Endothelial cell (in vitro differentiated cells): ENCODE results near the gene BLMH. TPM values are rescaled to one million over a fixed set of nuclear protein-coding genes. Genes with fewer than 3 reads are reported as not detected.

Experiments
- DNase-seq: peaks from one replicate; pipeline ENCODE4 v3.0.0; 2021; ENCODE audit warnings: low spot score
- H3K27ac Mint-ChIP-seq: one replicate; pipeline ENCODE4 v1.8.0; 2021; ENCODE audit warnings: mixed read lengths, inconsistent platforms; ENCODE audit not compliant: unreplicated experiment
- H3K27me3 Mint-ChIP-seq: one replicate; pipeline ENCODE4 v1.8.0; 2021; ENCODE audit warnings: mild to moderate bottlenecking, moderate library complexity, mixed read lengths, inconsistent platforms; ENCODE audit not compliant: unreplicated experiment
- H3K36me3 Mint-ChIP-seq: one replicate; pipeline ENCODE4 v1.8.0; 2021; ENCODE audit warnings: mild to moderate bottlenecking, low read depth, mixed read lengths, inconsistent platforms; ENCODE audit not compliant: unreplicated experiment
- H3K4me1 Mint-ChIP-seq: one replicate; pipeline ENCODE4 v1.8.0; 2021; ENCODE audit warnings: mild to moderate bottlenecking, mixed read lengths, inconsistent platforms; ENCODE audit not compliant: unreplicated experiment
- H3K4me3 Mint-ChIP-seq: one replicate; pipeline ENCODE4 v1.8.0; 2021; ENCODE audit warnings: mild to moderate bottlenecking, mixed read lengths, inconsistent platforms; ENCODE audit not compliant: unreplicated experiment
- H3K9me3 Mint-ChIP-seq: one replicate; pipeline ENCODE4 v1.8.0; 2021; ENCODE audit warnings: mixed read lengths, inconsistent platforms; ENCODE audit not compliant: unreplicated experiment
- CTCF ChIP-seq: fragments of 200-600 bp; sonication (generic); IDR thresholded peaks from one replicate; pipeline ENCODE4 v1.5.0; 2021; ENCODE audit warnings: antibody characterized with exemption; ENCODE audit not compliant: unreplicated experiment
- total RNA-seq: library from RNA; stranded (reverse); fragmentation: NEBNext Ultra II Directional; extraction: Animal tissue kit (Norgen Biotek cat#: 25700); gene quantifications from one replicate; pipeline ENCODE4 v1.2.1, GENCODE V29; 2021; ENCODE audit not compliant: unreplicated experiment

BLMH gene
- total RNA-seq, 1 donor from 2014 or later: 150 TPM

GRCh38 chr17:30324723-30325122 is 33.0 kb upstream of the BLMH start:
- H3K4me3 Mint-ChIP-seq: no peak overlapping the region
- H3K9me3 Mint-ChIP-seq: no peaks in the 10 kb centered on the region
- no peak for TF ChIP-seq CTCF
- DNase-seq: no peak
- H3K27me3 Mint-ChIP-seq: no peaks in the 10 kb centered on the region
- peaks cover 7% of the 10 kb centered on the region for H3K4me1 Mint-ChIP-seq
- H3K27ac Mint-ChIP-seq: no peak overlapping the region
- no peaks in the 10 kb centered on the region for H3K36me3 Mint-ChIP-seq

- H3K9me3 Mint-ChIP-seq: no peaks in the 10 kb centered on the region
- H3K4me3 Mint-ChIP-seq: no peak overlapping the region
- H3K27me3 Mint-ChIP-seq: no peaks in the 10 kb centered on the region
- H3K36me3 Mint-ChIP-seq: no peaks in the 10 kb centered on the region
- no peak for DNase-seq
- peaks cover 7% of the 10 kb centered on the region for H3K4me1 Mint-ChIP-seq
- no peak for TF ChIP-seq CTCF
- no peak overlapping the region for H3K27ac Mint-ChIP-seq
Observed at GRCh38 chr17:30323895-30324319, 32.2 kb upstream of the BLMH start.

GRCh38 chr17:30323262-30323894 is 31.6 kb upstream of the BLMH start:
- no peak for DNase-seq
- H3K4me1 Mint-ChIP-seq: peaks cover 7% of the 10 kb centered on the region
- no peaks in the 10 kb centered on the region for H3K9me3 Mint-ChIP-seq
- H3K4me3 Mint-ChIP-seq: no peak overlapping the region
- no peak overlapping the region for H3K27ac Mint-ChIP-seq
- TF ChIP-seq CTCF: no peak
- H3K36me3 Mint-ChIP-seq: no peaks in the 10 kb centered on the region
- no peaks in the 10 kb centered on the region for H3K27me3 Mint-ChIP-seq

GRCh38 chr17:30321314-30321713 is 29.6 kb upstream of the BLMH start:
- H3K9me3 Mint-ChIP-seq: no peaks in the 10 kb centered on the region
- no peak overlapping the region for H3K4me3 Mint-ChIP-seq
- no peaks in the 10 kb centered on the region for H3K27me3 Mint-ChIP-seq
- no peaks in the 10 kb centered on the region for H3K36me3 Mint-ChIP-seq
- DNase-seq: no peak
- TF ChIP-seq CTCF: no peak
- H3K27ac Mint-ChIP-seq: no peak overlapping the region
- H3K4me1 Mint-ChIP-seq: peaks cover 7% of the 10 kb centered on the region

- Mint-ChIP-seq H3K36me3 (no peaks in the 10 kb centered on the region), H3K4me3 (no peak overlapping the region), H3K27ac (no peak overlapping the region), H3K27me3 (no peaks in the 10 kb centered on the region), H3K9me3 (no peaks in the 10 kb centered on the region), H3K4me1 (no peaks in the 10 kb centered on the region)
- no peak for DNase-seq
- TF ChIP-seq CTCF: no peak
Observed at GRCh38 chr17:30318155-30318554, 26.4 kb upstream of the BLMH start.
